ENCODE data around the gene TMEM54. TPM values are rescaled to one million over a fixed set of nuclear protein-coding genes. Genes with fewer than 3 reads are reported as not detected.
"Not testable (repeated sequence)": the region's sequence is repeated elsewhere in the genome, so short reads cannot be mapped to it uniquely, and the experiment has no call there.

Gene TMEM54
- total and polyA plus RNA-seq, 9 of the 15 experiments (the other 6 are each of a cell fraction or from before 2014, with no cell fraction given) = 1.00 to 16.2 (median 8.2) TPM

- TF ChIP-seq ZNF512 (tag; IDR thresholded peaks at IDR 0.05) = peak; percentile 64
- H3K36me3 ChIP-seq (ENCODE audit: control insufficient read depth, insufficient read depth, low read length); H3K9me3 ChIP-seq (replicated peaks; ENCODE audit: control insufficient read depth, insufficient read depth, low read depth, low read length); H3K27ac ChIP-seq (ENCODE audit: extremely low read depth, low read depth, low read length); in situ Hi-C loops (cut with MboI); CTCF ChIA-PET (ENCODE audit: low intra/inter-chr PET ratio); H4K20me1 ChIP-seq (replicated peaks; ENCODE audit: control insufficient read depth, insufficient read depth, low read length); ATAC-seq; intact Hi-C loops (cut with micrococcal nuclease); FAIRE-seq; BruUV-seq (replicated peaks); H3K4me3 ChIP-seq; H3K9ac ChIP-seq (ENCODE audit: insufficient read depth in 1 of 2, low read depth in 2 of 2, low read length in 2 of 2); H3K9me1 ChIP-seq (ENCODE audit: control insufficient read depth, insufficient read depth, low read length); H3K4me2 ChIP-seq (ENCODE audit: insufficient read depth, low read length); DNase-seq (ENCODE audit: extremely low read depth in 1 of 4, low spot score in 3 of 4); H2AFZ ChIP-seq (ENCODE audit: low read depth, low read length); H3K79me2 ChIP-seq (ENCODE audit: control insufficient read depth, insufficient read depth, low read length): not testable (repeated sequence)
- Histone ChIP-seq H3K27me3 (ENCODE audit: control insufficient read depth in 2 of 2, insufficient read depth in 2 of 2, low read length in 2 of 2) (peaks cover 13 to 20% of the 10 kb centered on the region in 2 experiments; a peak in 4 of 5 replicates), H3K4me1 (replicated peaks in 1 of 2; ENCODE audit: control insufficient read depth in 2 of 2, insufficient read depth in 2 of 2, low read length in 2 of 2) (peaks cover 4 to 13% of the 10 kb centered on the region in 2 experiments)
- 3% methylated on average over 10 of the region's 10 CpGs for WGBS (ENCODE audit: insufficient coverage, low coverage, missing lambda C conversion rate)
- POLR2A ChIA-PET = interaction anchor here (0.6 to 2.4 kb wide), 4 partner anchors 8 to 34 kb away, joined by 3 to 12 read pairs (median 4); no protein-coding TSS in a partner anchor
Observed at GRCh38 chr1:32905588-32905987, 4.4 kb upstream of the TMEM54 start.

- ChIA-PET CTCF (ENCODE audit: low intra/inter-chr PET ratio) (no interaction called here), POLR2A (interaction anchor here (0.7 to 1.2 kb wide), 4 partner anchors 8 to 85 kb away, joined by 3 to 5 read pairs (median 3); no protein-coding TSS in a partner anchor)
- in situ Hi-C loops (cut with MboI) = no loop called here
Observed at GRCh38 chr1:32904797-32905196, 3.6 kb upstream of the TMEM54 start.

More at GRCh38 chr1:32904797-32905196, 3.6 kb upstream of the TMEM54 start:
- Histone ChIP-seq H3K79me2 (ENCODE audit: control insufficient read depth, insufficient read depth, low read length) (no peaks in the 10 kb centered on the region), H3K4me2 (ENCODE audit: insufficient read depth, low read length) (no peak overlapping the region), H3K9me1 (ENCODE audit: control insufficient read depth, insufficient read depth, low read length) (no peaks in the 10 kb centered on the region), H3K9ac (ENCODE audit: insufficient read depth in 1 of 2, low read depth in 2 of 2, low read length in 2 of 2) (no peak overlapping the region), H4K20me1 (replicated peaks; ENCODE audit: control insufficient read depth, insufficient read depth, low read length) (peaks cover 3% of the 10 kb centered on the region; the same call in 1 of the 2 replicates), H3K9me3 (replicated peaks; ENCODE audit: control insufficient read depth, insufficient read depth, low read depth, low read length) (no peaks in the 10 kb centered on the region), H2AFZ (ENCODE audit: low read depth, low read length) (no peak overlapping the region), H3K27me3 (ENCODE audit: control insufficient read depth in 2 of 2, insufficient read depth in 2 of 2, low read length in 2 of 2) (peaks cover 13 to 28% of the 10 kb centered on the region in 2 experiments), H3K36me3 (ENCODE audit: control insufficient read depth, insufficient read depth, low read length) (no peaks in the 10 kb centered on the region), H3K27ac (ENCODE audit: extremely low read depth, low read depth, low read length) (no peak overlapping the region), H3K4me3 (no peak overlapping the region), H3K4me1 (replicated peaks in 1 of 2; ENCODE audit: control insufficient read depth in 2 of 2, insufficient read depth in 2 of 2, low read length in 2 of 2) (peaks cover 6 to 15% of the 10 kb centered on the region in 2 experiments)
- TF ChIP-seq CSDE1 (IDR thresholded peaks at IDR 0.05) (no peak), RBM25 (IDR thresholded peaks at IDR 0.05; ENCODE audit: low read depth, low read length, severe bottlenecking) (peak; percentile 29), BCL6 (CRISPR knock-in tag; IDR thresholded peaks at IDR 0.05) (no peak), TSC22D4 (tag; IDR thresholded peaks at IDR 0.05) (no peak)
- no TSS peak for BruUV-seq (replicated peaks)
- intact Hi-C loops (cut with micrococcal nuclease) = no loop called here
- DNase-seq (ENCODE audit: extremely low read depth in 1 of 4, low spot score in 3 of 4) (no peak), ATAC-seq (no peak), FAIRE-seq (no peak)
- WGBS (ENCODE audit: insufficient coverage, low coverage, missing lambda C conversion rate) = 7% methylated on average over 2 of the region's 2 CpGs

Measured in K562 (cell line).